Adipose tissue (tissue), 3 donors: ENCODE measurements around the gene CPAMD8. TPM values are rescaled to one million over a fixed set of nuclear protein-coding genes. Genes with fewer than 3 reads are reported as not detected.
"Not testable (repeated sequence)": the region's sequence is repeated elsewhere in the genome, so short reads cannot be mapped to it uniquely, and the experiment has no call there.

Experiments used
- H3K27ac ChIP-seq: one replicate; pipeline ENCODE4 v1.5.1; 2013; ENCODE audit warnings: low read depth, low read length
- WGBS, 3 donors: extraction: QIAGEN DNeasy Blood & Tissue Kit; methylation state at CpG; one replicate each; pipeline ENCODE4 v1.1.7; 2013; 5-methylcytosine and 5-hydroxymethylcytosine counted together
- polyA plus RNA-seq, 3 donors: library from polyadenylated mRNA; stranded (reverse); fragments of 200-250 nt; gene quantifications; one replicate each; pipeline ENCODE4 v1.2.3, GENCODE V29; 2013
- donor health status: healthy with polysubstance abuse.
- donor health status: Bipolar disorder and iron deficiency.
- donor health status: healthy.

Gene CPAMD8
- polyA plus RNA-seq, 3 donors, result 1.5 to 56.2 (median 9.6) TPM

DNA sequence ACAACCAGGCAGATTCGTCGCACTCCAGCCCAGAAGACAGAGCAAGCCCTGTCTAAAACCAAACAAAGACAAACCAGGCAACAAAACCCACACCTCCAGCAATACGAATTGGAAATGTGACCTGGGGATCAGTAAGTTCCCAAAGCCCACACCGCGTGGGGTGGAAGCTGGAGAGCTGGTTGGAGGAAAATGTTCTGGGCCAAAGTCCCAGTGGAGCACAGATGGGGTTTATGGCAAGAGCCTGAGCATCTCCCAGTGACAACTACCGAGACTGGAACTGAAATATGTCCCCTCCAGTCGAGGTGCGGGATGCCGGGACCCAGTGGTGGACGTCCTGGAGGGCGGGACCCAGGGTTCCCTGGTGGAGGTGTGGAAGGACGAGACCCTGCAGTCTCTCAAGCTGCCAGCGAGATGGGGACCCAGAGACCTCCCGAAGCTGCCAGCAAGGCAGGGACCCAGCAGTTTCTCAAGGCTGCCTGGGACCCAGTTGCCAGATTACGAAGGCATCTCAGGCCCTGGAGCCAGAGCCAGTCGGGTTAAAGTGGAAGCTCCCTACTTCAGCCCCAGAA, 22.4 kb upstream of the CPAMD8 start:
- 79 to 81% (median 79%) methylated on average over 16 of the region's 16 CpGs for WGBS, 3 donors
- no peak overlapping the region for H3K27ac ChIP-seq

GRCh38 chr19:17045907-17046502, 19.4 kb upstream of the CPAMD8 start:
- WGBS, 3 donors, result 83 to 87% (median 87%) methylated on average over 5 of the region's 5 CpGs
- H3K27ac ChIP-seq, result no peak overlapping the region

DNA sequence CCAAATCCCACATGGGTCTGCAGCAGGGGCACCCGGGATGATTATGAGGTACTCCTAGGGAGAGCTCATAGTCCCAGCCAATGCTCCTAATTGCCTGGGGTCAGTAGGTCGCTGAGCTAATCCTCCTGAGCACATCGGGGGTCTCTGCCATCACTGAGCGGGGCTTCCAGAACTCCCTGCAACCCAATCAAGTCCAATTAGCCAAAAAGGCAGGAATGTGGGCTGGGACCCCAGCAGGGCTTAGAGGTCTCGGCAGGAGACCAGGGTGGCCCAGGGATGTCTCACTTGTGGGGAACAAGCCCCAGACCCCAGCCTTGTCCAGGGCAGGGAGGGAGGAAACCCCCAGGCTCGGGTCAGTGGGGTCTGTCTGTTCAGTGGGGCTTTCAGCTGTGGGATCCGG, 17.1 kb upstream of the CPAMD8 start:
- no peak overlapping the region for H3K27ac ChIP-seq
- 62 to 76% (median 66%) methylated on average over 7 of the region's 7 CpGs for WGBS, 3 donors

DNA sequence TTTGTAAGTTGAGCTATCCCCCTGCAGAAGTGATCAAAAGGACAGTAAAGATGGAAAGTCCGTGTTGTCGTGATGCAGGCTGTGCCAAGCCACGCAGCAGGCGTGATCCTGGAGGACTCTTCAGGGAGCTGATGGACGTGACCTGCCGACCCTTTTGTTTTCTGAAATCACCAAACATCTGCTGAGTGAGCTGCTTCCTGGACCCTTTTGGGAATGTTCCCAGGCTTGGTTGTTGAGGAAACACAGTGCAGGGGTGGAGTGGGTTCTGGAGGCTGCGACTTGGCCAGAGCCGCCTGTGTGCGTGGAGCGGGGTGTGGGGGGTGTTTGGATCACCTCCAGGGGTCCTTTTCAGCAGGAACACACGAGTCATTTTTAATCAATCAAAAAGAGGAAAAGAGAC, 15.4 kb upstream of the CPAMD8 start:
- WGBS, 3 donors, result 15 to 24% (median 22%) methylated on average over 11 of the region's 11 CpGs
- no peak overlapping the region for H3K27ac ChIP-seq

- WGBS, 3 donors, result 75 to 83% (median 79%) methylated on average over 15 of the region's 15 CpGs
- H3K27ac ChIP-seq, result no peak overlapping the region
These were observed 11.4 kb upstream of the CPAMD8 start for GRCh38 chr19:17037966-17038500.

DNA sequence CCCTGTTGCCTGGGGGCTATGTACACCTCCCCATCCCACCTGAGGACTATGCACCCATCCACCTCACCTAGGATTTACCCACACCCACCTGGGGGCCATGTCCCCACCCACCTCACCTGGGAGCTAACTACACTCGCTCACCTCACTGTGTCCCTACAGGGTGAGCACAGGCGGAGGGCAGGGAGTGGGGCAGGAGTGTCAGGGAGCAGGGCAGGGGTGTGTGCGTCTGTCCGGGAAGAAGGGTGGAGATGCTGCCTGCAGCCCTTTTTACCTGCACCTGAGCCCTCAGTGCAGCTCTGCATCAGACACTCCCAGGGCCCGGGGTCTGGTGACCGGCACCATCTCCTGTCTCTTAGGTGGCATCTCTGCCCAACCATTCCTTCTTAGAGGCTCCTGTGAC, 10.6 kb upstream of the CPAMD8 start:
- H3K27ac ChIP-seq, result no peak overlapping the region
- 78 to 95% (median 93%) methylated on average over 6 of the region's 6 CpGs for WGBS, 3 donors

- no peak overlapping the region for H3K27ac ChIP-seq
- 62 to 90% (median 89%) methylated on average over 4 of the region's 4 CpGs for WGBS, 3 donors
These were observed 10.0 kb upstream of the CPAMD8 start for GRCh38 chr19:17036640-17037039.

GRCh38 chr19:17035842-17036424, 9.3 kb upstream of the CPAMD8 start:
- no peak overlapping the region for H3K27ac ChIP-seq
- WGBS, 3 donors, result 74 to 79% (median 78%) methylated on average over 15 of the region's 15 CpGs

DNA sequence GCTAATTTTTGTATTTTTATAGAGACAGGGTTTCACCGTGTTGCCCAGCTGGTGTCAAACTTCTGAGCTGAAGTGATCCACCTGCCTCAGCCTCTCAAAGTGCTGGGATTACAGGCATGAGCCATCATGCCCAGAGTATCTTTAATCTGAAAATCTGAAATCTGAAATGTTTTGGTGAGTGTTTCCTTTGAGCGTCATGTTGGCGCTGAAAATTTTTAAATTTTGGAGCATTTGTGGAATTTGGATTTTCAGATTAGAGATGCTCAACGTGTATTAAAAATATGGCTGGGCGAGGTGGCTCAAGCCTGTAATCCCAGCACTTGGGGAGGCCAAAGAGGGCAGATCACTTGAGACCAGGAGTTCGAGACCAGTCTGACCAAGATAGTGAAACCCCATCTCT, 5.1 kb upstream of the CPAMD8 start:
- H3K27ac ChIP-seq, result no peak overlapping the region
- WGBS, 3 donors, result 76 to 85% (median 85%) methylated on average over 6 of the region's 6 CpGs

- WGBS, 3 donors, result 51 to 56% (median 54%) methylated on average over 7 of the region's 7 CpGs
- H3K27ac ChIP-seq, result no peak overlapping the region
These were observed 945 bp upstream of the CPAMD8 start for GRCh38 chr19:17027535-17027975.

- 1 to 3% (median 1%) methylated on average over 35 to 37 of the region's 40 CpGs for WGBS, 3 donors
- no peak overlapping the region for H3K27ac ChIP-seq
These were observed 485 bp downstream of the CPAMD8 start for GRCh38 chr19:17025991-17026658.

- H3K27ac ChIP-seq, result no peak overlapping the region
- WGBS, 3 donors, result 72 to 87% (median 85%) methylated on average over 6 of the region's 6 CpGs
These were observed 1.2 kb downstream of the CPAMD8 start for GRCh38 chr19:17025361-17025760.

- H3K27ac ChIP-seq, result not testable (repeated sequence)
- 84 to 94% (median 84%) methylated on average over 8 of the region's 8 CpGs for WGBS, 3 donors
These were observed 1.7 kb downstream of the CPAMD8 start for GRCh38 chr19:17024941-17025340.

- WGBS, 3 donors, result 81 to 93% (median 89%) methylated on average over 3 of the region's 3 CpGs
- H3K27ac ChIP-seq, result no peak overlapping the region
These were observed 2.8 kb downstream of the CPAMD8 start for GRCh38 chr19:17023805-17024204.

- 78 to 90% (median 90%) methylated on average over 7 of the region's 7 CpGs for WGBS, 3 donors
- no peak overlapping the region for H3K27ac ChIP-seq
These were observed 3.9 kb downstream of the CPAMD8 start for GRCh38 chr19:17022738-17023137.

DNA sequence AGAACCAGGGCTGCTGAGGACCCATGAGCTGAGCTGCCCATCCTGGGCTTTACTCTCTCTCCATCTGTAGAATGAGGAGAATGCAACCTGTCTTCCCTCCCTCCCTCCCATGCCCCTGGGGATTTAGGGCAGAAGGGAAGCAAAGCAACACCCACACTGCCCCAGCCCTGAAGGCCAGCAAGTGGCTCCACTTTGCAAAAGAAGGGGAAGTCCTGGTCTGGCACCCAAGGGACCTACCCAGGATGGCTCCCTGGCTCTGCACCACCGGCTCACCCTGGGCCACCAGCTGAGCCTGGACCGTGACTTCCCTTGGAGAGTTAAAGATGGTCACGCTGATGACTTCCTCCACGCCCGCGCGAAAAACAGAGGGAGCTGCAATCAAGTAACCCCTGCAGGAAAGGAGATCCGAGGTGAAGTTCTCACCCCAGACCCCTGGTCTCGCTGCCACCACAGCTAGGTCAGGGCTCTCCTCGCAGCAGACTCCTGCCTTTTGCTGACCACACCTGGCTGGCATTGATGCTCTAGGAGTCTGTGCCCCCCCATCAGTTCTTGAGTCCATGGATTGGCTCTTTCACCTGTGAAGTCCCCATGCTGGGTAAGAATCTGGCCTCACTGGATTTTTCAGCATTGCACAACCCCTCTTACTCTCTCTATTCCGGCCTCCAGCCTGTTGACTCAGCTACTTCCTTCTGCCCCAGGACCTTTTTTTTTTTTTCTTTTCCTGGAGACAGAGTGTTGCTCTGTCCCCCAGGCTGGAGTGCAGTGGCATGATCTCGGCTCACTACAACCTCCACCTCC, 4.6 kb downstream of the CPAMD8 start:
- no peak overlapping the region for H3K27ac ChIP-seq
- WGBS, 3 donors, result 58 to 83% (median 72%) methylated on average over 12 of the region's 12 CpGs

DNA sequence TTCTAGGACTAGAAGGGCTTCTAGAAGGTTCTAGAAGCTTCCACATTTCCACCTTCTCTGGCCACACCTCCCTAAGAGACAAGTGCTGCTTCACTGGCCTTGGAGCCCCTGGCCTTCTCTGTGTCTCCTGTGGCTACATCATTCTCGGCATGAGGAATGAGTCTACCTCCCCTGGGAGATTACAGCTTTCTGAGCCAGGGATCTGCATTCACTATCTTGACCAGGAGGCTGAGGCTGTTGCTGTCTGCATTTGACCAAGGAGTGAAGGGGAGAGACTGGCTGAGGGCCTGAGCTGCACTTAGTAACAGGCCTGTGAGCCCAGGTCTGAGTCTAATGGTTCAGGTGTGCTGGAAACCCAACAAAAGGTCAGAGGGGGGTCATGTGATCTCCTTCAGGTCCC, 5.3 kb downstream of the CPAMD8 start:
- 70 to 100% (median 71%) methylated on average over 1 of the region's 1 CpG for WGBS, 3 donors
- H3K27ac ChIP-seq, result no peak overlapping the region

- 81 to 84% (median 82%) methylated on average over 2 of the region's 2 CpGs for whole genome bisulfite sequencing, 3 donors
- H3K27ac ChIP-seq, result no peak overlapping the region
These were observed 5.8 kb downstream of the CPAMD8 start for GRCh38 chr19:17020823-17021222.

GRCh38 chr19:17020385-17020784, 6.2 kb downstream of the CPAMD8 start:
- H3K27ac ChIP-seq, result no peak overlapping the region
